GM12878 (cell line): ENCODE data around the gene PRICKLE3. TPM values are rescaled to one million over a fixed set of nuclear protein-coding genes. Genes with fewer than 3 reads are reported as not detected.

ENCODE experiments used
- ATAC-seq: fragments of 200-7000 bp; cut with Tn5 transposase; 3 replicates; pipeline ENCODE4 v1.9.1; 2020; ENCODE audit warnings: mild to moderate bottlenecking, moderate library complexity
- BruUV-seq: library from RNA; stranded (reverse); fragments of 400-500 nt; replicated peaks from 2 replicates; lab custom pipeline; 2021; lab: Mats Ljungman, UMichigan
- CTCF ChIA-PET: fragments of 300-600 bp; sonication (Branson Sonifier 250); formaldehyde crosslinking; extraction: SDS; loops from one replicate; lab custom pipeline; 2021; ENCODE audit warnings: inconsistent platforms; lab: Yijun Ruan, JAX
- POLR2A ChIA-PET: fragments of 350-600 bp; formaldehyde crosslinking; extraction: SDS; loops from one replicate; lab custom pipeline; 2021; ENCODE audit warnings: inconsistent platforms; lab: Charles Lee
- RAD21 ChIA-PET: fragments of 300-600 bp; sonication (Branson Sonifier 250); formaldehyde crosslinking; loops from one replicate; lab custom pipeline; 2023; ENCODE audit warnings: antibody characterized with exemption; ENCODE audit not compliant: unreplicated experiment; lab: Charles Lee
- SMC1A ChIA-PET: fragments of 300-600 bp; sonication (Branson Sonifier 250); formaldehyde crosslinking; loops from one replicate; lab custom pipeline; 2023; ENCODE audit not compliant: unreplicated experiment, uncharacterized antibody; lab: Charles Lee
- DNase-seq: peaks from one replicate; pipeline ENCODE4 v3.0.0-alpha.2; 2011; ENCODE audit warnings: low read depth, low spot score
- FAIRE-seq: peaks from 3 replicates; lab custom pipeline; 2011; peaks lifted over from hg19 to GRCh38; lab: Jason Lieb, UNC
- H2AFZ ChIP-seq: 2 replicates; pipeline ENCODE4 v1.6.0; 2011; ENCODE audit warnings: low read depth, low read length, control low read depth; ENCODE audit not compliant: control insufficient read depth
- H3K27ac ChIP-seq: 2 replicates; pipeline ENCODE4 v1.5.1; 2011; ENCODE audit warnings: control low read depth; ENCODE audit not compliant: control insufficient read depth, insufficient read depth
- H3K27me3 ChIP-seq, 2 experiments: replicated peaks in 1 of 2; 2 replicates each; pipeline versions ENCODE4 v1.6.0 to v1.6.1; 2011; ENCODE audit warnings: low read length in 1 of 2; ENCODE audit not compliant: control insufficient read depth in 2 of 2, insufficient read depth in 2 of 2
- H3K36me3 ChIP-seq, 2 experiments: 2 replicates each; pipeline ENCODE4 v1.5.1; 2011; ENCODE audit warnings: low read length in 1 of 2; ENCODE audit not compliant: control insufficient read depth in 2 of 2, insufficient read depth in 2 of 2
- H3K4me1 ChIP-seq: 2 replicates; pipeline ENCODE4 v1.6.1; 2011; ENCODE audit warnings: mild to moderate bottlenecking, low read length, moderate library complexity, mixed read lengths; ENCODE audit not compliant: control insufficient read depth, insufficient read depth
- H3K4me2 ChIP-seq: 2 replicates; pipeline ENCODE4 v1.6.0; 2011; ENCODE audit warnings: control low read depth; ENCODE audit not compliant: control insufficient read depth, insufficient read depth
- H3K4me3 ChIP-seq: fragments of 200-600 bp; sonication (generic); 2 replicates; pipeline ENCODE4 v1.5.1; 2016
- H3K79me2 ChIP-seq: 2 replicates; pipeline ENCODE4 v1.6.0; 2011; ENCODE audit warnings: low read length; ENCODE audit not compliant: control insufficient read depth, insufficient read depth
- H3K9ac ChIP-seq: 2 replicates; pipeline ENCODE4 v1.8.0; 2011; ENCODE audit warnings: low read length, control low read depth, mixed read lengths; ENCODE audit not compliant: control insufficient read depth, insufficient read depth
- H3K9me3 ChIP-seq: replicated peaks from 3 replicates; pipeline ENCODE4 v1.5.1; 2011; ENCODE audit warnings: mild to moderate bottlenecking, low read length; ENCODE audit not compliant: control insufficient read depth, insufficient read depth
- H4K20me1 ChIP-seq: 2 replicates; pipeline ENCODE4 v1.6.0; 2011; ENCODE audit not compliant: control insufficient read depth, insufficient read depth
- EED ChIP-seq: sonication (generic); IDR thresholded peaks from 2 replicates; pipeline ENCODE4 v1.6.1; 2016; ENCODE audit warnings: antibody characterized with exemption, low read depth
- FOXK2 ChIP-seq: fragments of 450-650 bp; IDR thresholded peaks from 2 replicates; pipeline ENCODE4 v1.6.1; 2017; ENCODE audit warnings: mild to moderate bottlenecking, moderate library complexity
- RAD21 ChIP-seq: IDR thresholded peaks from 2 replicates; pipeline ENCODE4 v1.6.1; 2011; ENCODE audit warnings: mild to moderate bottlenecking, low read depth, low read length, moderate library complexity; ENCODE audit not compliant: insufficient read depth
- WGBS: methylation state at CpG from one replicate; pipeline ENCODE4 v1.1.6; 2016; ENCODE audit warnings: low lambda C conversion rate; ENCODE audit not compliant: insufficient replicate concordance, insufficient coverage; ENCODE audit errors: missing lambda C conversion rate; 5-methylcytosine and 5-hydroxymethylcytosine counted together
- in situ Hi-C: fragments of 300-500 bp; cut with MboI; formaldehyde crosslinking; loops from 9 replicates; pipeline ENCODE4 v1.14.3; 2018; ENCODE audit warnings: mixed read lengths
- intact Hi-C: fragments of 100-400 bp; cut with micrococcal nuclease; formaldehyde crosslinking; loops from one replicate; pipeline ENCODE4 v1.14.2; 2022; ENCODE audit not compliant: unreplicated experiment
- polyA plus RNA-seq, 11 experiments: library from polyadenylated mRNA; depleted of rRNA in 4 of 11; unstranded in 6 of 11; stranded (reverse) in 5 of 11; fragments of >200 nt; fragmentation: Nextera tagmentation in 4 of 11; fragmentation: Illumina TruSeq in 1 of 11; extraction: Ambion mirVana in 4 of 11; extraction: Trizol in 1 of 11; gene quantifications; 1 replicate in 1 of 11; 2 replicates in 10 of 11; pipeline versions ENCODE4 v1.2.1 to v1.2.3, GENCODE V29; 2011 to 2016; ENCODE audit warnings: inconsistent platforms in 2 of 11, missing spikeins in 2 of 11, low read depth in 1 of 11
- total RNA-seq, 4 experiments: library from RNA; depleted of rRNA in 3 of 4; stranded (reverse); fragments of >200 nt in 3 of 4; fragmentation: Illumina TruSeq in 1 of 4; extraction: Trizol in 1 of 4; gene quantifications; 2 replicates each; pipeline versions ENCODE4 v1.2.1 to v1.2.3, GENCODE V29; 2013 to 2021
- TF ChIP-seq, protein P1 (sequence below), 3 experiments: IDR thresholded peaks in 2 of 3; conservative IDR thresholded peaks in 1 of 3; 2 replicates each; pipeline ENCODE4 v1.5.1; 2011; ENCODE audit warnings: low read depth in 3 of 3, low read length in 3 of 3, mild to moderate bottlenecking in 3 of 3, control low read depth in 2 of 3, moderate library complexity in 2 of 3, inconsistent platforms in 1 of 3, mixed read lengths in 1 of 3; ENCODE audit not compliant: control insufficient read depth in 2 of 3, insufficient read depth in 1 of 3; ENCODE audit errors: extremely low read depth in 1 of 3

Gene PRICKLE3
- total and polyA plus RNA-seq, 10 of the 15 experiments (the other 5 are each of a cell fraction or from before 2014, with no cell fraction given): 0.69 to 17.4 (median 7.6) TPM

DNA sequence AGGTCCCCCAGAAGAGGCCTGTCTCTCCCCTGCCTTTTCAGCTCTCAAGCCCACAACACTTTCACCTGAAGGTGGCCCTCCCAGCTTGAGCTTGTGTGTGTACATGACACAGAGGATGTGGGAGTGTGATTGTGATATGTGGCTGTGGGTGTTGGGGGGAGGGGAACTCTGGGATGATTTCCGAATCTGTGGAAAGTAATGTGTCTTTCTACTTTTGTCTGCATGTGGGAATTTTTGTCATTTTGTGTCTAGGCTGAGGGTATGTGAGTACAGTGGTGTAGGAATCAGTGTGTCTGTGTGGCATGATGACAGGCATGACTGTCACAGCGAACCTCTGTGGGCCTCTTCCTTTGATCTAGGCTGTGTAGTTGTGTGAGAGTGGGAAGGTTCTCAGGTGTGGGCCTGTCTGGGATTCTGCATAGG is 7.4 kb upstream of the PRICKLE3 start:
- SMC1A ChIA-PET: interaction anchor here (1.4 to 2.9 kb wide), 3 partner anchors 14 to 75 kb away, joined by 5 to 9 read pairs (median 6); partner anchors contain the start of gene CCDC22

More for the DNA sequence above, 7.4 kb upstream of the PRICKLE3 start:
- ATAC-seq: no peak
- Histone ChIP-seq H3K4me3 (no peak overlapping the region), H3K36me3 (no peaks in the 10 kb centered on the region), H3K9me3 (no peaks in the 10 kb centered on the region), H3K27me3 (no peaks in the 10 kb centered on the region), H3K27ac (no peak overlapping the region), H3K9ac (no peak overlapping the region), H2AFZ (no peak overlapping the region), H4K20me1 (no peaks in the 10 kb centered on the region), H3K4me1 (peaks cover 3% of the 10 kb centered on the region; the same call in 1 of the 2 replicates), H3K4me2 (no peak overlapping the region), H3K79me2 (no peaks in the 10 kb centered on the region; the same call in 1 of the 2 replicates)
- RAD21 ChIA-PET: interaction anchor here (1.0 to 1.9 kb wide), 4 partner anchors 27 to 640 kb away, joined by 3 to 11 read pairs (median 4); no protein-coding TSS in a partner anchor
- FAIRE-seq: no peak
- no TSS peak for BruUV-seq
- in situ Hi-C loops: loop anchor here (5.0 kb wide), 1 partner anchor 74 kb away; the partner anchor contains the start of gene PPP1R3F
- TF ChIP-seq RAD21: no peak
- no peak for TF ChIP-seq FOXK2
- TF ChIP-seq, protein P1, sequence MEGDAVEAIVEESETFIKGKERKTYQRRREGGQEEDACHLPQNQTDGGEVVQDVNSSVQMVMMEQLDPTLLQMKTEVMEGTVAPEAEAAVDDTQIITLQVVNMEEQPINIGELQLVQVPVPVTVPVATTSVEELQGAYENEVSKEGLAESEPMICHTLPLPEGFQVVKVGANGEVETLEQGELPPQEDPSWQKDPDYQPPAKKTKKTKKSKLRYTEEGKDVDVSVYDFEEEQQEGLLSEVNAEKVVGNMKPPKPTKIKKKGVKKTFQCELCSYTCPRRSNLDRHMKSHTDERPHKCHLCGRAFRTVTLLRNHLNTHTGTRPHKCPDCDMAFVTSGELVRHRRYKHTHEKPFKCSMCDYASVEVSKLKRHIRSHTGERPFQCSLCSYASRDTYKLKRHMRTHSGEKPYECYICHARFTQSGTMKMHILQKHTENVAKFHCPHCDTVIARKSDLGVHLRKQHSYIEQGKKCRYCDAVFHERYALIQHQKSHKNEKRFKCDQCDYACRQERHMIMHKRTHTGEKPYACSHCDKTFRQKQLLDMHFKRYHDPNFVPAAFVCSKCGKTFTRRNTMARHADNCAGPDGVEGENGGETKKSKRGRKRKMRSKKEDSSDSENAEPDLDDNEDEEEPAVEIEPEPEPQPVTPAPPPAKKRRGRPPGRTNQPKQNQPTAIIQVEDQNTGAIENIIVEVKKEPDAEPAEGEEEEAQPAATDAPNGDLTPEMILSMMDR (IDR thresholded peaks at IDR 0.05 in 2 of 3, conservative IDR thresholded peaks at IDR 0.05 in 1 of 3; ENCODE audit: control insufficient read depth in 2 of 3, extremely low read depth in 1 of 3, insufficient read depth in 1 of 3, low read depth in 3 of 3, low read length in 3 of 3): peak in 1 of 3 experiments; percentile 14; a peak in 1 of 6 replicates
- TF ChIP-seq EED: no peak
- no peak for DNase-seq
- POLR2A ChIA-PET: interaction anchor here (1.2 to 1.4 kb wide), 2 partner anchors 42 to 78 kb away, joined by 3 to 4 read pairs; partner anchors contain the start of gene CCDC22
- CTCF ChIA-PET: interaction anchor here (0.9 to 5.8 kb wide), 9 partner anchors 15 to 560 kb away, joined by 3 to 57 read pairs (median 10); partner anchors contain the start of gene PPP1R3F
- WGBS: 26% methylated on average over 2 of the region's 2 CpGs
- intact Hi-C loops: loop anchor here (5.0 kb wide), 1 partner anchor 44 kb away; the partner anchor contains the start of gene CCDC22
